Measurements from ENCODE around the gene SMAD2. TPM values are rescaled to one million over a fixed set of nuclear protein-coding genes. Genes with fewer than 3 reads are reported as not detected.
"Not testable (repeated sequence)": the region's sequence is repeated elsewhere in the genome, so short reads cannot be mapped to it uniquely, and the experiment has no call there.

Gene SMAD2
- polyA plus RNA-seq, 4 donors, result 83.4 to 96.7 (median 84.5) TPM

GRCh38 chr18:47799376-47799775 lies 131.1 kb downstream of the SMAD2 start:
- DNase-seq (ENCODE audit: low read depth in 4 of 4, low spot score in 2 of 4), result no peak

DNA sequence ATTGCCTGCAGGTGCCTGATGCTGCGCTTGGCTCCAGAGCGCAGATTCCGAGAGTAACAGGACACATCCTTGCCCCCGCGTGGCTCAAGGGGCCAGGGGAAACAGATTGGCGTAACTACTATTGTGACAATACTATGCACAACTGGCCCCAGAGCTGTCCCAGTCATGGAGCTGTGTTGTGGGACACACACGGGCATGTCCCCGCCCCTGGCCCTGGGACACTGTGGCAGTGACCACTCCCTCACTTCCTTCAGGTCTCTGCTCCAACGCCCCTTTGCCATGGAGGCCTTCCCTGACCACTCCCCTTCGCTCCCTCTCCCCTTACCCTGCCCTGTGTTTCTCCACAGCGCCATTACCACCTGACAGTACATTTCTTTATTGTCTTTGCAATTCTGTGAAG lies 132.1 kb downstream of the SMAD2 start:
- no peak for DNase-seq (ENCODE audit: low read depth in 4 of 4, low spot score in 2 of 4)

- no peak for DNase-seq (ENCODE audit: low read depth in 4 of 4, low spot score in 2 of 4)
Measured at GRCh38 chr18:47797126-47797525, 133.3 kb downstream of the SMAD2 start.

- no peak for DNase-seq (ENCODE audit: low read depth in 4 of 4, low spot score in 2 of 4)
Measured at GRCh38 chr18:47795434-47795814, 135.0 kb downstream of the SMAD2 start.

DNA sequence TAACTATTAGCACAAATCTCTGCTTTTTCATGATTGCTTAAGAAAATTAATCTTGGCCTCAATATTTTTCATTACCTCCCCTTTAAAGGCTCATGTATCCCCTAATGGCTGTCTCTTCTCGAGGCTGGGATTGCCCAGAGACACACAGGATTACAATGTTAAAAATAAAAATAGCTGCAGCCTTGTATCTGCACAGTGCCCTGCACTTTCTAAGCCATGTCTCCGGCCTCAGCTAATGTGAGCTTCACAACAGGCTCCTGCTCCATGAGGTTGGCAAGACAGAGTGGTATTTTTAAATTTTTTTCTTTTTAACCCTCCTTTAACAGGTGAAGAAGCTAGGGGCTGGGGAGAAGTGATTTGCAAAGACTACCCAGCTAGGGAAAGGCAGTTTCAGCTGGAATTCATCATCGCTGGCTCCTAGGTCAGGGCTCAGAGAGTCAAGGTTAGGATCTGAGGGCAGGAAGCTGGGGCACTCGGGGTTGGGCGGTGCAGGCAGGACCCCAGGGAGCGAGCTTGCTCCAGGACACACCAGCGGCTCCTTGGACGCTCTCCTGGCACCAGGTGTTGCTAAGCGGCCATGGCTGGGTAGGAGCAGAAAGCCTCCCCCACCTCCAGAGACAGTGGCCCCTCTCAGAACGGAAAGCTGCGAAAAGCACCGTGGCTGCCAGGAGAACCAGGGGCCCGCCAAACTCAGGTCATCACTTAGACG lies 135.6 kb downstream of the SMAD2 start:
- DNase-seq (ENCODE audit: low read depth in 4 of 4, low spot score in 2 of 4), result no peak

DNA sequence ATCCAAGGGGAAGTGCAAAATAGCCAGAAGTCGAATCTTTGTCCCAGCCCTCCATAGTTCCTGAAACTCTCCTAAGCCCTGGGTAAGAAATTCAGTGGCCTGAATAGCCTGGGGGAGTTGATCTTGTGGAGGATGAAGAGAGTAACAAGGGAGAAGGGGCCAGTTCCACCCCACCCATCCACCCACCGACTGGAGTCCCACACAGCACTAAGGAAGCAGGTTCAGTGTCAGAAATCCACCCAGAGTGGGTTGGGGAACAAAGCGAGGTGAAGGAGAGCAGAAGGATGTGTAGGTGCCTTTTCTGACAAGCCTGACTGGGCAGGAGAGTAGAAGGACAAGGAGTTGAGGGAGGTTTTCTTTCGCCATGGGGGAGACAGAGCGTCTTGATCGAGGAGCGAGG lies 136.8 kb downstream of the SMAD2 start:
- no peak for DNase-seq (ENCODE audit: low read depth in 4 of 4, low spot score in 2 of 4)

DNA sequence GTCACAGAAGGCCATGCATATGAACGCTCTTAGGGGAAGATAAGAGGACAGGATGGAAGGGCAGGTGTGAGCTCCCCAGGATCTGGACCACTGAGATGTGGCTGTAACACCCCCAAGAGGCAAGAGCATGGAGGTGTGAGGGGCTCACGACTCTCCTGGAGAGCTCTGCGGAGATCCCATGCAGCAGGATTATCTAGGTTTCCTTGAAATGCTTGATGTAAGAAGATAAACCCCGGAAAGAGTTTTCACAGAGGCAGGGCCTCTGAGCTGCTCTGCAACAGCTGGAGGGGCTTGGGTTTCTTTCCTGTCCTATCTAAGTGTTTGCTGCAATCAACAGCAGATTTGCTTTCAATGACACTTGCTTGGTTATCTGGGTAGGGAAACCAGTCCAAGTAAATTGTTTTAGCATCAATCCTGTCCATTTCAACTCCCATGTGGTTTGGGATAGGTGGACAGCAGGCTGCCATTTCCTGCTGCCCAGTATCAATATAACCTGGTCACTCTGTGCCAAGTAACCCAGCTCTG lies 138.9 kb downstream of the SMAD2 start:
- DNase-seq (ENCODE audit: low read depth in 4 of 4, low spot score in 2 of 4), result no peak

GRCh38 chr18:47790036-47790435 lies 140.4 kb downstream of the SMAD2 start:
- no peak for DNase-seq (ENCODE audit: low read depth in 4 of 4, low spot score in 2 of 4)

- no peak for DNase-seq (ENCODE audit: low read depth in 4 of 4, low spot score in 2 of 4)
Measured at GRCh38 chr18:47788621-47789020, 141.8 kb downstream of the SMAD2 start.

GRCh38 chr18:47781561-47781960 lies 148.9 kb downstream of the SMAD2 start:
- DNase-seq (ENCODE audit: low read depth in 4 of 4, low spot score in 2 of 4), result no peak

GRCh38 chr18:47780011-47780725 lies 150.3 kb downstream of the SMAD2 start:
- DNase-seq (ENCODE audit: low read depth in 4 of 4, low spot score in 2 of 4), result no peak

- no peak for DNase-seq (ENCODE audit: low read depth in 4 of 4, low spot score in 2 of 4)
Measured at GRCh38 chr18:47779381-47779780, 151.1 kb downstream of the SMAD2 start.

GRCh38 chr18:47777626-47778025 lies 152.8 kb downstream of the SMAD2 start:
- no peak for DNase-seq (ENCODE audit: low read depth in 4 of 4, low spot score in 2 of 4)

DNA sequence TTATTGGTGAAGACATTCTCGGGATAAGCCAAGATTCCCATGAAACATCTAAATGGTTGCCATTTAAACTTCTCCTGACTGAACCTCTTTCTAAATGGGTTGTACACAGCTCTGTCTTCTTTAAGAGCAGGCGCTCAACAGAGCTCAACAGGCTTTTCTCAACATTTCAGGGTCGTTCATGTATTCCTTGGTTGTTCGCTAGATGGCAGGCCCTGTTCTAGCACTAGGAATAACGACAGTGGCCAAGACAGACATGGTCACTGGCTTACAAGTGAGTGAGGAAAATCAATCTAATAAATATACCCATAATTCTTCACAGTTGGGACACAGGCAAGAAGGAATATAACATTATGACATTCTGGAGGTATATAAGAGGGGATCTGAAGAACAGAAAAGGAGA lies 154.5 kb downstream of the SMAD2 start:
- DNase-seq (ENCODE audit: low read depth in 4 of 4, low spot score in 2 of 4), result no peak

- DNase-seq (ENCODE audit: low read depth in 4 of 4, low spot score in 2 of 4), result no peak
Measured at GRCh38 chr18:47773931-47774330, 156.5 kb downstream of the SMAD2 start.

DNA sequence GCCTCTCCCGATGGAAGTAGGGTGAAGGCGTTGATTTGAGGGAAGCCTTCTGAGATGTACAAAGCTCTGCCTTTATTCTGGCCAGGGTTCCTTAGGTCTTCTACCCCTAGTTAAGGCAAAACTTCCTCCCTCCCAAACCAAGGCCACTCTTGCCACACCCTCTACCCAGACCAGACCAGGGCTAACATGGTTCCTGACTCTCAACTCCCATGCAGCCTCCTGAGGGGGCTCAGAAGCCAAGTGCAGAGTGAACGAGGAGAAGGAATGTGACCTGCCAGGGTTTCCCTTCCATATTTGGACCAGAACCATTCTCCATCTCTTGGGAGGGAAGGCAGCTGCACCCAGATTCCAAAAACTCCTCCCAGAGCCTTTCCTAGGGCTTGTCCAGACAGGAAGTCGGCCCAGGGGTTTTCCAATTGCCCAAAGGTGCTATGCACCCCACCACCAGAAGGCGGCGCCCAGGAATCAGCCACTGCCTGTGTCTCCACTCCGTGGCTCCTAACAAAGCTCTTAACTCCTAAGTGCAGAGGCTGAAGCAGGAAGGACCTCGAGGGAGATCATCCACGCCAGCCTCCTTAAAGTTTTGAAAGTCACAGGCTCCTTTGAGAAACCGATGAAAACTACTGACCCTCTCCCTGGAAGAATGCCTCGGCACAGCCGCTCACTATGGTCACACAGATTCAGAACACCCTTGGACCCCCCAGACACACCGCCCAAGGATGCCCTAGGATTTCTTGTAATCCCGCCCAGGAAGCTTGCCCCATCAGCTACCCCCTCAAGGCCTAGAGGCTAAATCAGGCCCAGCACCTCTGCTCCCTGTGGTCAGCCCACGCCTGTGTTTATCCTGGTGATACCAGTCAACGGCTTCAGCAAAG lies 157.8 kb downstream of the SMAD2 start:
- no peak for DNase-seq (ENCODE audit: low read depth in 4 of 4, low spot score in 2 of 4)

DNA sequence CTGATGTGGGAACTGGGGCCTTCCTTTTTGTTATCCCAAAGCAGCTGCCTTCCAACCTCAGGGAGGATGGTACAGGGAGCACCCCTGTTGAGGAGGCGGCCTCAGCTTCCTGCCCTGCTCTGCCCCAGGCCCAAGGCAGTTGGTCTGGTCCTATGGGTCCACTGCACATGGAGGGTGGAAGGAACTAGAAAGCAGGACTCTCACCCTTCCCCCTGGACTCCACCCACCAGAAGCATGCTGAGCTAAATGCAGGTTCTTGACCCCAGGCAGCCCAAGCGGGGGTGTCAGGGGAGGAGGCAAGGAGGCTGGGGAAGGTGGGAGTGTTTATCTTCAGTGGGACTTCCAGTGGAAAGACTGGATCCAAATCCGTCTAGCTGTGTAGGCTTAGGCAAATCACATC lies 158.5 kb downstream of the SMAD2 start:
- DNase-seq (ENCODE audit: low read depth in 4 of 4, low spot score in 2 of 4), result no peak

GRCh38 chr18:47767699-47768098 lies 162.8 kb downstream of the SMAD2 start:
- no peak for DNase-seq (ENCODE audit: low read depth in 4 of 4, low spot score in 2 of 4)

- DNase-seq (ENCODE audit: low read depth in 4 of 4, low spot score in 2 of 4), result not testable (repeated sequence)
Measured at GRCh38 chr18:47767198-47767597, 163.3 kb downstream of the SMAD2 start.
